Measurements from ENCODE around the gene ARHGEF17.

- TF ChIP-seq CTCF (conservative IDR thresholded peaks at IDR 0.05 in 1 of 2, IDR thresholded peaks at IDR 0.05 in 1 of 2; ENCODE audit: extremely low read depth in 1 of 2, insufficient read depth in 1 of 2, low read depth in 1 of 2, low read length in 2 of 2) (no peak), EZH2 (IDR thresholded peaks at IDR 0.05; ENCODE audit: borderline replicate concordance, low read length) (no peak)
These were observed 45.1 kb upstream of the ARHGEF17 start for GRCh38 chr11:73262851-73263495.

All from mammary epithelial cell (primary cell).